ENCODE data around the gene TMEM132C. TPM values are rescaled to one million over a fixed set of nuclear protein-coding genes. Genes with fewer than 3 reads are reported as not detected.

Gene TMEM132C
- total and polyA plus RNA-seq, 7 donors: 0.60 to 3.5 (median 1.7) TPM; not detected in 1

DNA sequence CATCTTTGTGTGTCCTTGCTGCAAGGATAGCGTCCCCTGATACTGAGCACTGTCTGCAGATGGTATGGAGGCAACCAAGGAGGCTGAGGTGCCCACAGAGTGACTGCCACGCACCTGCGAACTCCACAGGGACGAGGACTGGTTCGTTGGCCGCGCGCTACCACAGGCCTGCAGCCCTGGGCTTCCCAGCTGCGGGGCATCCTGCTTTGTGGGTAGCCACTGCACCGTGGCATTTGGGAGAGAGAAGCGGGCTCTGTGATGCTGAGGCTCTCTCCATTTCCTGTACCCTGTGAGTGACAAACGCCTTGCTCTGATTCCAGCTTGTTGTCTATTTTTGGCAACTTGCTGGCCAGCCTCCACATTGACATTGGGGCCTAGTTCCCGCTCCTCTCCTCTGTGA, 480.5 kb downstream of the TMEM132C start:
- Histone ChIP-seq H3K27me3 (no peaks in the 10 kb centered on the region), H3K27ac (no peak overlapping the region), H3K9me3 (no peaks in the 10 kb centered on the region), H3K4me1 (no peaks in the 10 kb centered on the region), H3K4me3 (no peak overlapping the region), H3K36me3 (no peaks in the 10 kb centered on the region)
- WGBS, 2 donors: 64 to 84% methylated on average over 13 of the region's 13 CpGs
- intact Hi-C loops (cut with DNase I): no loop called here
- no peak for DNase-seq
- TF ChIP-seq, protein P1, sequence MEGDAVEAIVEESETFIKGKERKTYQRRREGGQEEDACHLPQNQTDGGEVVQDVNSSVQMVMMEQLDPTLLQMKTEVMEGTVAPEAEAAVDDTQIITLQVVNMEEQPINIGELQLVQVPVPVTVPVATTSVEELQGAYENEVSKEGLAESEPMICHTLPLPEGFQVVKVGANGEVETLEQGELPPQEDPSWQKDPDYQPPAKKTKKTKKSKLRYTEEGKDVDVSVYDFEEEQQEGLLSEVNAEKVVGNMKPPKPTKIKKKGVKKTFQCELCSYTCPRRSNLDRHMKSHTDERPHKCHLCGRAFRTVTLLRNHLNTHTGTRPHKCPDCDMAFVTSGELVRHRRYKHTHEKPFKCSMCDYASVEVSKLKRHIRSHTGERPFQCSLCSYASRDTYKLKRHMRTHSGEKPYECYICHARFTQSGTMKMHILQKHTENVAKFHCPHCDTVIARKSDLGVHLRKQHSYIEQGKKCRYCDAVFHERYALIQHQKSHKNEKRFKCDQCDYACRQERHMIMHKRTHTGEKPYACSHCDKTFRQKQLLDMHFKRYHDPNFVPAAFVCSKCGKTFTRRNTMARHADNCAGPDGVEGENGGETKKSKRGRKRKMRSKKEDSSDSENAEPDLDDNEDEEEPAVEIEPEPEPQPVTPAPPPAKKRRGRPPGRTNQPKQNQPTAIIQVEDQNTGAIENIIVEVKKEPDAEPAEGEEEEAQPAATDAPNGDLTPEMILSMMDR (IDR thresholded peaks at IDR 0.05): no peak
- TF ChIP-seq POLR2A (IDR thresholded peaks at IDR 0.05) (no peak), POLR2AphosphoS5 (IDR thresholded peaks at IDR 0.05) (no peak), EP300 (IDR thresholded peaks at IDR 0.05) (no peak)

GRCh38 chr12:128752386-128752785, 485.4 kb downstream of the TMEM132C start:
- no peaks in the 10 kb centered on the region for H3K36me3 ChIP-seq
- intact Hi-C loops (cut with DNase I): no loop called here
- no peak for DNase-seq
- H3K4me1 ChIP-seq: no peaks in the 10 kb centered on the region
- no peak overlapping the region for H3K4me3 ChIP-seq
- TF ChIP-seq, protein P1 (IDR thresholded peaks at IDR 0.05): no peak
- TF ChIP-seq EP300 (IDR thresholded peaks at IDR 0.05) (no peak), POLR2A (IDR thresholded peaks at IDR 0.05) (no peak), POLR2AphosphoS5 (IDR thresholded peaks at IDR 0.05) (no peak)
- H3K27me3 ChIP-seq: no peaks in the 10 kb centered on the region
- H3K9me3 ChIP-seq: no peaks in the 10 kb centered on the region
- no peak overlapping the region for H3K27ac ChIP-seq
- WGBS, 2 donors: 85 to 87% methylated on average over 5 of the region's 5 CpGs

- H3K36me3 ChIP-seq: no peaks in the 10 kb centered on the region
- H3K4me1 ChIP-seq: no peaks in the 10 kb centered on the region
- 36 to 54% methylated on average over 4 of the region's 4 CpGs for WGBS, 2 donors
- no peak for DNase-seq
- H3K27me3 ChIP-seq: no peaks in the 10 kb centered on the region
- intact Hi-C loops (cut with DNase I): no loop called here
- H3K27ac ChIP-seq: no peak overlapping the region
- no peak for TF ChIP-seq POLR2AphosphoS5 (IDR thresholded peaks at IDR 0.05)
- TF ChIP-seq, protein P1 (IDR thresholded peaks at IDR 0.05): no peak
- TF ChIP-seq EP300 (IDR thresholded peaks at IDR 0.05): no peak
- no peaks in the 10 kb centered on the region for H3K9me3 ChIP-seq
- H3K4me3 ChIP-seq: no peak overlapping the region
Measured at GRCh38 chr12:128753438-128753837, 486.5 kb downstream of the TMEM132C start.

DNA sequence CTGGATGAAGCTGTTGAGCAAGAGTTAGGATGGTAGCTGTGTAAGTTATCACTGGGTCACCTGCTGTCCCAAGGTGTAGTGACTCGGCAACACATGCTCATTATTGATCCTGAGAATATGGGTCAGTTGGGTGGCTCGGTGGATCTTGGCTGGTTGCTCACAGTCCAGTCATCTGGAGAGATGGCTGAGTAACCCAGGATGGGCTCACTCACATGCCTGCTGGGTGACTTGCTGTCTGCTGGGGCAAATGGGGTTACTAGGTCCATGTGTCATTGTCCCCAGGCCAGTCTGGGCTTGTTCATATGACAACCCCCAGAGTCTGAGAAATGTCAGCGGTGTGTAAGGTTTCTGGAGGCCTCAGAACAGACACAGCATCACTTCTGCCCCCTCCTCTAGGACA, 487.3 kb downstream of the TMEM132C start:
- Histone ChIP-seq H3K4me3 (no peak overlapping the region), H3K9me3 (peaks cover 0 to 2% (median 0%) of the 10 kb centered on the region in 4 donors), H3K36me3 (no peaks in the 10 kb centered on the region), H3K27me3 (no peaks in the 10 kb centered on the region), H3K27ac (no peak overlapping the region), H3K4me1 (no peaks in the 10 kb centered on the region)
- intact Hi-C loops (cut with DNase I): no loop called here
- 75 to 91% methylated on average over 3 of the region's 3 CpGs for WGBS, 2 donors
- TF ChIP-seq EP300 (IDR thresholded peaks at IDR 0.05): no peak
- TF ChIP-seq POLR2A (IDR thresholded peaks at IDR 0.05): no peak
- TF ChIP-seq, protein P1 (IDR thresholded peaks at IDR 0.05): no peak
- TF ChIP-seq POLR2AphosphoS5 (IDR thresholded peaks at IDR 0.05): no peak
- DNase-seq: no peak

- H3K4me3 ChIP-seq: no peak overlapping the region
- no peak for DNase-seq
- intact Hi-C loops (cut with DNase I): no loop called here
- no peaks in the 10 kb centered on the region for H3K36me3 ChIP-seq
- WGBS, 2 donors: 82 to 86% methylated on average over 4 of the region's 4 CpGs
- H3K9me3 ChIP-seq: peaks cover 0 to 2% (median 0%) of the 10 kb centered on the region in 4 donors
- no peak overlapping the region for H3K27ac ChIP-seq
- no peak for TF ChIP-seq POLR2A (IDR thresholded peaks at IDR 0.05)
- no peak for TF ChIP-seq EP300 (IDR thresholded peaks at IDR 0.05)
- TF ChIP-seq POLR2AphosphoS5 (IDR thresholded peaks at IDR 0.05): no peak
- TF ChIP-seq, protein P1 (IDR thresholded peaks at IDR 0.05): no peak
- H3K4me1 ChIP-seq: no peaks in the 10 kb centered on the region
- H3K27me3 ChIP-seq: no peaks in the 10 kb centered on the region
Measured at GRCh38 chr12:128755566-128755965, 488.6 kb downstream of the TMEM132C start.

Data from sigmoid colon (tissue), 7 donors.